ENCODE results near the gene PRSS12. TPM values are rescaled to one million over a fixed set of nuclear protein-coding genes. Genes with fewer than 3 reads are reported as not detected.

Gene PRSS12
- total RNA-seq, 1 donor from 2014 or later = 0.60 TPM

- DNase-seq (ENCODE audit: low read depth in 2 of 2) = no peak
Observed at GRCh38 chr4:118357601-118358000, 4.8 kb upstream of the PRSS12 start.

- DNase-seq (ENCODE audit: low read depth in 2 of 2) = no peak
Observed at GRCh38 chr4:118356731-118357130, 3.9 kb upstream of the PRSS12 start.

- DNase-seq (ENCODE audit: low read depth in 2 of 2) = no peak
Observed at GRCh38 chr4:118356111-118356510, 3.3 kb upstream of the PRSS12 start.

- no peak for DNase-seq (ENCODE audit: low read depth in 2 of 2)
Observed at GRCh38 chr4:118354913-118355312, 2.1 kb upstream of the PRSS12 start.

- DNase-seq (ENCODE audit: low read depth in 2 of 2) = no peak
Observed at GRCh38 chr4:118353534-118354030, 779 bp upstream of the PRSS12 start.

- peak in 1 of 2 donors; percentile 60 for DNase-seq (ENCODE audit: low read depth in 2 of 2)
Observed at GRCh38 chr4:118351851-118352827, 664 bp downstream of the PRSS12 start.

GRCh38 chr4:118350961-118351360 is 1.8 kb downstream of the PRSS12 start:
- DNase-seq (ENCODE audit: low read depth in 2 of 2) = peak in 1 of 2 donors; percentile 17

GRCh38 chr4:118348886-118349285 is 3.9 kb downstream of the PRSS12 start:
- DNase-seq (ENCODE audit: low read depth in 2 of 2) = no peak

- DNase-seq (ENCODE audit: low read depth in 2 of 2) = no peak
Observed at GRCh38 chr4:118346495-118346894, 6.3 kb downstream of the PRSS12 start.

GRCh38 chr4:118345813-118346212 is 7.0 kb downstream of the PRSS12 start:
- no peak for DNase-seq (ENCODE audit: low read depth in 2 of 2)

- DNase-seq (ENCODE audit: low read depth in 2 of 2) = no peak
Observed at GRCh38 chr4:118344801-118345200, 8.0 kb downstream of the PRSS12 start.

- no peak for DNase-seq (ENCODE audit: low read depth in 2 of 2)
Observed at GRCh38 chr4:118343501-118343900, 9.3 kb downstream of the PRSS12 start.

- DNase-seq (ENCODE audit: low read depth in 2 of 2) = no peak
Observed at GRCh38 chr4:118340109-118340508, 12.7 kb downstream of the PRSS12 start.

GRCh38 chr4:118338981-118339765 is 13.6 kb downstream of the PRSS12 start:
- peak; percentile 7 to 73 for DNase-seq (ENCODE audit: low read depth in 2 of 2)

- DNase-seq (ENCODE audit: low read depth in 2 of 2) = no peak
Observed at GRCh38 chr4:118338518-118338917, 14.3 kb downstream of the PRSS12 start.

GRCh38 chr4:118337954-118338353 is 14.8 kb downstream of the PRSS12 start:
- DNase-seq (ENCODE audit: low read depth in 2 of 2) = no peak

GRCh38 chr4:118335774-118336173 is 17.0 kb downstream of the PRSS12 start:
- DNase-seq (ENCODE audit: low read depth in 2 of 2) = no peak

GRCh38 chr4:118335324-118335723 is 17.5 kb downstream of the PRSS12 start:
- no peak for DNase-seq (ENCODE audit: low read depth in 2 of 2)

- no peak for DNase-seq (ENCODE audit: low read depth in 2 of 2)
Observed at GRCh38 chr4:118331352-118331751, 21.5 kb downstream of the PRSS12 start.

- DNase-seq (ENCODE audit: low read depth in 2 of 2) = no peak
Observed at GRCh38 chr4:118329849-118330248, 23.0 kb downstream of the PRSS12 start.

GRCh38 chr4:118327554-118328241 is 25.1 kb downstream of the PRSS12 start:
- DNase-seq (ENCODE audit: low read depth in 2 of 2) = no peak

GRCh38 chr4:118326585-118326984 is 26.2 kb downstream of the PRSS12 start:
- DNase-seq (ENCODE audit: low read depth in 2 of 2) = no peak
